ENCODE results near the gene AOC1.
A peak's percentile ranks its signal among the peaks of the same experiment; 100 is the strongest.

The AOC1 gene

GRCh38 chr7:150901160-150902035 lies 49.1 kb downstream of the AOC1 start (continued):
- TF ChIP-seq POU6F1 (CRISPR knock-in tag; IDR thresholded peaks at IDR 0.05; ENCODE audit: borderline replicate concordance, low read depth), result no peak
- TF ChIP-seq TCF4 (CRISPR knock-in tag; IDR thresholded peaks at IDR 0.05; ENCODE audit: borderline replicate concordance), result no peak
- TF ChIP-seq, protein P1, sequence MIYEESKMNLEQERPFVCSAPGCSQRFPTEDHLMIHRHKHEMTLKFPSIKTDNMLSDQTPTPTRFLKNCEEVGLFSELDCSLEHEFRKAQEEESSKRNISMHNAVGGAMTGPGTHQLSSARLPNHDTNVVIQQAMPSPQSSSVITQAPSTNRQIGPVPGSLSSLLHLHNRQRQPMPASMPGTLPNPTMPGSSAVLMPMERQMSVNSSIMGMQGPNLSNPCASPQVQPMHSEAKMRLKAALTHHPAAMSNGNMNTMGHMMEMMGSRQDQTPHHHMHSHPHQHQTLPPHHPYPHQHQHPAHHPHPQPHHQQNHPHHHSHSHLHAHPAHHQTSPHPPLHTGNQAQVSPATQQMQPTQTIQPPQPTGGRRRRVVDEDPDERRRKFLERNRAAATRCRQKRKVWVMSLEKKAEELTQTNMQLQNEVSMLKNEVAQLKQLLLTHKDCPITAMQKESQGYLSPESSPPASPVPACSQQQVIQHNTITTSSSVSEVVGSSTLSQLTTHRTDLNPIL (CRISPR knock-in tag; IDR thresholded peaks at IDR 0.05; ENCODE audit: low read depth), result no peak
- TF ChIP-seq ISL1 (CRISPR knock-in tag; IDR thresholded peaks at IDR 0.05), result no peak
- no peak for TF ChIP-seq RARB (CRISPR knock-in tag; IDR thresholded peaks at IDR 0.05)

DNA sequence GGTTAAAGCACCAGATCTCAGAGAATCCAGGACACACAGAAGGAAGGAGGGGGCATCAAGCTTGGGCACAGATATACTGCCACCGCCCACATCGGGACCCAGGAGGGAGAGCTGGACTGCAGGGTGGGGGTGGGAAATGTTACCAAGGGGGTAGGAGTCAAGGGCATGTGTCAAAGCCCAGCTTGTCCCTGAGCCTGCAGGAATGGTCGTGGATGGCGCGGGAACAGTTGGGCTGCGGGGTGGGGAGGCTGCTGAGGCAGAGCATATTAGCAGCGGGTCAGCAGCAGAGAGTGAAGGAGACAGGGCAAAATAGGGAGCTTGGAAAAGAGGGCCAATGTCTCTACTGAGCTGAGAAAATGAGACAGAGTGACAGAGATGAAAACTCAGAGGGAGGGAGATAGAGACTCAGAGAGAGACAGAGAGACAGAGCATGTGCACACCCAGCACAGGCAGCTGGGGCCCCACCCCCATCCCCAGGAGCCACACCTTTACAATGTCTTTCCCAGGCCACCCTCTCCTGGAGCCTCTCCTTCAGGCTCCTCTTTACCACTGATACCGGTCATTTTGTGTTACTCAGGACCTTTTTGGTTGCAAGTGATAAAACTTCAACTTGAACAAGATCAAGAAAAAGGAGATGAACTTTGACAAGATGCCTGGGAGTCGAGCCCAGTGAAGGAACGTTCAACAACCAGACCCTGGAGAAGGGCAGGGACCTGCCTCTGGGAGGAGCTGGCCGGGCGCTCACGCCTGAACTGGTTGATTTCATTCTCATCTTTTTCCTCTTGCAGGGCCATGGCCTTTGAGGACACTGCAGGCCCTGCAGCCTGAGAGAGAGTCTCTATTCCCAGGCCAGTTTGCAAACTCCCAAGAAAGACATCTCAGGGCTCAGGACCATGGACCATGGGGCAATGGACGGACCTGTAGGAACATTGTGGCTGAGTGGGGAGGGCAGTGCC lies 50.0 kb downstream of the AOC1 start:
- TF ChIP-seq CSDC2 (CRISPR knock-in tag; IDR thresholded peaks at IDR 0.05) (no peak), GLIS3 (CRISPR knock-in tag; IDR thresholded peaks at IDR 0.05) (no peak), ZNF8 (CRISPR knock-in tag; IDR thresholded peaks at IDR 0.05) (no peak), ISL1 (CRISPR knock-in tag; IDR thresholded peaks at IDR 0.05) (no peak), BACH2 (CRISPR knock-in tag; IDR thresholded peaks at IDR 0.05; ENCODE audit: borderline replicate concordance) (no peak), TCF4 (CRISPR knock-in tag; IDR thresholded peaks at IDR 0.05; ENCODE audit: borderline replicate concordance) (no peak), RARB (CRISPR knock-in tag; IDR thresholded peaks at IDR 0.05) (no peak), POU6F1 (CRISPR knock-in tag; IDR thresholded peaks at IDR 0.05; ENCODE audit: borderline replicate concordance, low read depth) (no peak), ZNF70 (CRISPR knock-in tag; IDR thresholded peaks at IDR 0.05) (no peak), ESRRG (CRISPR knock-in tag; IDR thresholded peaks at IDR 0.05) (no peak), ZFP3 (CRISPR knock-in tag; IDR thresholded peaks at IDR 0.05) (no peak), SNAI2 (CRISPR knock-in tag; IDR thresholded peaks at IDR 0.05) (no peak), ARNTL (CRISPR knock-in tag; IDR thresholded peaks at IDR 0.05; ENCODE audit: borderline replicate concordance, low read depth) (no peak), CSRNP3 (CRISPR knock-in tag; IDR thresholded peaks at IDR 0.05) (no peak)
- TF ChIP-seq, protein P2, sequence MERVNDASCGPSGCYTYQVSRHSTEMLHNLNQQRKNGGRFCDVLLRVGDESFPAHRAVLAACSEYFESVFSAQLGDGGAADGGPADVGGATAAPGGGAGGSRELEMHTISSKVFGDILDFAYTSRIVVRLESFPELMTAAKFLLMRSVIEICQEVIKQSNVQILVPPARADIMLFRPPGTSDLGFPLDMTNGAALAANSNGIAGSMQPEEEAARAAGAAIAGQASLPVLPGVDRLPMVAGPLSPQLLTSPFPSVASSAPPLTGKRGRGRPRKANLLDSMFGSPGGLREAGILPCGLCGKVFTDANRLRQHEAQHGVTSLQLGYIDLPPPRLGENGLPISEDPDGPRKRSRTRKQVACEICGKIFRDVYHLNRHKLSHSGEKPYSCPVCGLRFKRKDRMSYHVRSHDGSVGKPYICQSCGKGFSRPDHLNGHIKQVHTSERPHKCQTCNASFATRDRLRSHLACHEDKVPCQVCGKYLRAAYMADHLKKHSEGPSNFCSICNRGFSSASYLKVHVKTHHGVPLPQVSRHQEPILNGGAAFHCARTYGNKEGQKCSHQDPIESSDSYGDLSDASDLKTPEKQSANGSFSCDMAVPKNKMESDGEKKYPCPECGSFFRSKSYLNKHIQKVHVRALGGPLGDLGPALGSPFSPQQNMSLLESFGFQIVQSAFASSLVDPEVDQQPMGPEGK (CRISPR knock-in tag; IDR thresholded peaks at IDR 0.05; ENCODE audit: borderline replicate concordance), result no peak
- ATAC-seq, result 0 out of 3 replicates have a peak, but pooled peaks have one; percentile 2

DNA sequence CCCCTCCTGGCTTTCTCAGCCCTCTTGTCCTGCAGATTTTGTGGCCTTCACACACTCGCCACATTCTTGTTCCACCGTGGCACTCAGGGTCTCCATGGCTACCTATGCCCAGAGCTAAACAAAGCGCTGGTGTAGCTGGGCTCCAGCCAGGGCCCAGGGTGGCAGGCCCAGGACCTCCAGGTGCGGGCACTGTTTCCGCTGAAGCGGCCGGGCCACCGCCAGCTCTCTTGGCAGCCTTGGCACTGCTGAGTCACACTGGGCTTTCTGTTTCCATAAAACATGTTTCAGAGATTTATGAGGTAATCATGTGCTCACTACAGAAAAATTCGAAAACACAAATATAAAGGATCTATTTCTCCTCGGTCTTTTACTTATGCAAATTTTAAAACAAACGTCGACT lies 51.3 kb downstream of the AOC1 start:
- peak; percentile 53 for TF ChIP-seq ISL1 (CRISPR knock-in tag; IDR thresholded peaks at IDR 0.05)
- TF ChIP-seq, protein P1 (CRISPR knock-in tag; IDR thresholded peaks at IDR 0.05; ENCODE audit: low read depth), result peak; percentile 92
- TF ChIP-seq TCF4 (CRISPR knock-in tag; IDR thresholded peaks at IDR 0.05; ENCODE audit: borderline replicate concordance), result no peak
- 0 out of 2 replicates have a peak, but pooled peaks have one; percentile 12 for TF ChIP-seq ZFP3 (CRISPR knock-in tag; IDR thresholded peaks at IDR 0.05)
- peak; percentile 85 for ATAC-seq
